BE2C (cell line): Measurements from ENCODE around the gene ARHGAP6.

Source experiments
- DNase-seq: peaks from one replicate; pipeline ENCODE4 v3.0.0-alpha.2; 2020
- H3K27me3 ChIP-seq: fragments of 250-450 bp; sonication (Bioruptor Pico); 2 replicates; pipeline ENCODE4 v1.5.1; 2020; ENCODE audit warnings: mild to moderate bottlenecking
- H3K36me3 ChIP-seq: fragments of 250-450 bp; sonication (Bioruptor Pico); 2 replicates; pipeline ENCODE4 v1.5.1; 2020; ENCODE audit warnings: mild to moderate bottlenecking
- H3K4me1 ChIP-seq: fragments of 250-450 bp; sonication (Bioruptor Pico); 2 replicates; pipeline ENCODE4 v1.5.1; 2020
- H3K4me3 ChIP-seq: 2 replicates; pipeline ENCODE4 v1.5.1; 2011; ENCODE audit warnings: low read depth, low read length
- H3K9me3 ChIP-seq: fragments of 250-450 bp; sonication (Bioruptor Pico); 2 replicates; pipeline ENCODE4 v1.5.1; 2020
- CTCF ChIP-seq: IDR thresholded peaks from 2 replicates; pipeline ENCODE4 v1.5.1; 2012; ENCODE audit warnings: mild to moderate bottlenecking, low read depth, low read length

Gene ARHGAP6

GRCh38 chrX:11304829-11305228 is 360.9 kb downstream of the ARHGAP6 start:
- no peak overlapping the region for H3K4me3 ChIP-seq
- H3K9me3 ChIP-seq = no peaks in the 10 kb centered on the region
- no peaks in the 10 kb centered on the region for H3K4me1 ChIP-seq
- H3K27me3 ChIP-seq = no peaks in the 10 kb centered on the region
- TF ChIP-seq CTCF = no peak
- no peaks in the 10 kb centered on the region for H3K36me3 ChIP-seq
- no peak for DNase-seq

- TF ChIP-seq CTCF = no peak
- Histone ChIP-seq H3K4me1 (no peaks in the 10 kb centered on the region), H3K27me3 (no peaks in the 10 kb centered on the region), H3K4me3 (no peak overlapping the region), H3K9me3 (no peaks in the 10 kb centered on the region), H3K36me3 (no peaks in the 10 kb centered on the region)
- DNase-seq = no peak
Measured at GRCh38 chrX:11298600-11298999, 367.1 kb downstream of the ARHGAP6 start.

- Histone ChIP-seq H3K9me3 (no peaks in the 10 kb centered on the region), H3K27me3 (no peaks in the 10 kb centered on the region), H3K4me3 (no peak overlapping the region), H3K4me1 (no peaks in the 10 kb centered on the region), H3K36me3 (no peaks in the 10 kb centered on the region)
- no peak for TF ChIP-seq CTCF
- DNase-seq = no peak
Measured at GRCh38 chrX:11296051-11296450, 369.7 kb downstream of the ARHGAP6 start.

GRCh38 chrX:11293113-11293512 is 372.6 kb downstream of the ARHGAP6 start, which contains the start of gene AMELX:
AMELX (plus strand) TSS chrX:11293413; CDS start chrX:11294789, 1,376 bp downstream.
- no peak for DNase-seq
- Histone ChIP-seq H3K27me3 (no peaks in the 10 kb centered on the region), H3K4me1 (no peaks in the 10 kb centered on the region), H3K9me3 (no peaks in the 10 kb centered on the region), H3K4me3 (no peak within 1 kb of the TSS), H3K36me3 (no peaks in the 10 kb centered on the region)
- TF ChIP-seq CTCF = no peak

- Histone ChIP-seq H3K4me1 (no peaks in the 10 kb centered on the region), H3K9me3 (no peaks in the 10 kb centered on the region), H3K27me3 (no peaks in the 10 kb centered on the region), H3K36me3 (no peaks in the 10 kb centered on the region), H3K4me3 (no peak overlapping the region)
- no peak for TF ChIP-seq CTCF
- DNase-seq = no peak
Measured at GRCh38 chrX:11290416-11291102, 375.2 kb downstream of the ARHGAP6 start.

- no peaks in the 10 kb centered on the region for H3K36me3 ChIP-seq
- no peak overlapping the region for H3K4me3 ChIP-seq
- no peaks in the 10 kb centered on the region for H3K9me3 ChIP-seq
- H3K27me3 ChIP-seq = no peaks in the 10 kb centered on the region
- no peaks in the 10 kb centered on the region for H3K4me1 ChIP-seq
- TF ChIP-seq CTCF = no peak
- no peak for DNase-seq
Measured at GRCh38 chrX:11287505-11287904, 378.2 kb downstream of the ARHGAP6 start.
